Measurements from ENCODE around the gene SVEP1.

SVEP1 gene

GRCh38 chr9:110338143-110338542 is 241.4 kb downstream of the SVEP1 start:
- no peak overlapping the region for H3K4me3 ChIP-seq (ENCODE audit: low read length in 2 of 2)
- H2AFZ ChIP-seq (ENCODE audit: low read length): no peak overlapping the region
- no peak overlapping the region for H2AK5ac ChIP-seq (ENCODE audit: low read depth, low read length)
- H3K14ac ChIP-seq (ENCODE audit: low read length): no peak overlapping the region
- H4K91ac ChIP-seq (ENCODE audit: low read depth, low read length, poor library complexity): no peak overlapping the region
- H3K4ac ChIP-seq (ENCODE audit: low read length): no peak overlapping the region
- no peak overlapping the region for H3K18ac ChIP-seq (ENCODE audit: low read length)
- no peak overlapping the region for H3K23ac ChIP-seq (ENCODE audit: low read depth, low read length, poor library complexity)
- no peak overlapping the region for H4K8ac ChIP-seq (ENCODE audit: low read depth, low read length)
- no peak overlapping the region for H3K27ac ChIP-seq (replicated peaks; ENCODE audit: low read length)
- no peaks in the 10 kb centered on the region for H3K27me3 ChIP-seq (ENCODE audit: control insufficient read depth in 3 of 3, insufficient read depth in 3 of 3, low read depth in 1 of 3, low read length in 3 of 3)
- no peaks in the 10 kb centered on the region for H3K36me3 ChIP-seq (replicated peaks in 1 of 2; ENCODE audit: control insufficient read depth in 2 of 2, insufficient read depth in 2 of 2, low read length in 2 of 2)
- no peak overlapping the region for H3K9ac ChIP-seq (ENCODE audit: low read depth, low read length, poor library complexity)
- no peak overlapping the region for H2BK120ac ChIP-seq (ENCODE audit: low read depth, low read length)
- H2BK15ac ChIP-seq (ENCODE audit: low read length): no peak overlapping the region
- DNase-seq (ENCODE audit: low spot score): no peak
- H3K4me1 ChIP-seq (ENCODE audit: control insufficient read depth in 2 of 2, insufficient read depth in 1 of 2, low read depth in 1 of 2, low read length in 2 of 2): no peaks in the 10 kb centered on the region
- no peaks in the 10 kb centered on the region for H3K79me1 ChIP-seq (ENCODE audit: low read depth, low read length)
- no peak overlapping the region for H2BK5ac ChIP-seq (ENCODE audit: low read length)
- H3K4me2 ChIP-seq (ENCODE audit: insufficient read depth, low read length, poor library complexity, severe bottlenecking): no peak overlapping the region
- WGBS, 2 donors (ENCODE audit: extremely low coverage in 2 of 2, insufficient read length in 2 of 2, insufficient replicate concordance in 1 of 2): no CpG with 5 or more reads among the region's 1 CpG
- H3K9me3 ChIP-seq (replicated peaks in 1 of 2; ENCODE audit: control insufficient read depth in 2 of 2, insufficient read depth in 1 of 2, low read depth in 1 of 2, low read length in 2 of 2): no peaks in the 10 kb centered on the region
- no peak overlapping the region for H2BK12ac ChIP-seq (ENCODE audit: low read length)

GRCh38 chr9:110337727-110338126 is 241.8 kb downstream of the SVEP1 start, which contains the start of gene TXNDC8:
TXNDC8 (minus strand) TSS chr9:110337863.
- Histone ChIP-seq H2BK12ac (ENCODE audit: low read length) (no peak within 1 kb of the TSS), H3K18ac (ENCODE audit: low read length) (no peak within 1 kb of the TSS), H4K8ac (ENCODE audit: low read depth, low read length) (no peak within 1 kb of the TSS), H2AK5ac (ENCODE audit: low read depth, low read length) (no peak within 1 kb of the TSS), H3K27ac (replicated peaks; ENCODE audit: low read length) (no peak within 1 kb of the TSS), H2AFZ (ENCODE audit: low read length) (no peak within 1 kb of the TSS), H2BK5ac (ENCODE audit: low read length) (no peak within 1 kb of the TSS), H2BK15ac (ENCODE audit: low read length) (no peak within 1 kb of the TSS), H2BK120ac (ENCODE audit: low read depth, low read length) (no peak within 1 kb of the TSS), H3K14ac (ENCODE audit: low read length) (no peak within 1 kb of the TSS), H3K4me3 (ENCODE audit: low read length in 2 of 2) (no peak within 1 kb of the TSS), H3K9me3 (replicated peaks in 1 of 2; ENCODE audit: control insufficient read depth in 2 of 2, insufficient read depth in 1 of 2, low read depth in 1 of 2, low read length in 2 of 2) (no peaks in the 10 kb centered on the region), H3K9ac (ENCODE audit: low read depth, low read length, poor library complexity) (no peak within 1 kb of the TSS), H3K23ac (ENCODE audit: low read depth, low read length, poor library complexity) (no peak within 1 kb of the TSS), H3K36me3 (replicated peaks in 1 of 2; ENCODE audit: control insufficient read depth in 2 of 2, insufficient read depth in 2 of 2, low read length in 2 of 2) (no peaks in the 10 kb centered on the region), H3K4ac (ENCODE audit: low read length) (no peak within 1 kb of the TSS), H3K27me3 (ENCODE audit: control insufficient read depth in 3 of 3, insufficient read depth in 3 of 3, low read depth in 1 of 3, low read length in 3 of 3) (no peaks in the 10 kb centered on the region), H3K4me1 (ENCODE audit: control insufficient read depth in 2 of 2, insufficient read depth in 1 of 2, low read depth in 1 of 2, low read length in 2 of 2) (no peaks in the 10 kb centered on the region), H4K91ac (ENCODE audit: low read depth, low read length, poor library complexity) (no peak within 1 kb of the TSS), H3K79me1 (ENCODE audit: low read depth, low read length) (no peaks in the 10 kb centered on the region), H3K4me2 (ENCODE audit: insufficient read depth, low read length, poor library complexity, severe bottlenecking) (no peak within 1 kb of the TSS)
- DNase-seq (ENCODE audit: low spot score): no peak
- no CpG with 5 or more reads among the region's 1 CpG for WGBS, 2 donors (ENCODE audit: extremely low coverage in 2 of 2, insufficient read length in 2 of 2, insufficient replicate concordance in 1 of 2)

DNA sequence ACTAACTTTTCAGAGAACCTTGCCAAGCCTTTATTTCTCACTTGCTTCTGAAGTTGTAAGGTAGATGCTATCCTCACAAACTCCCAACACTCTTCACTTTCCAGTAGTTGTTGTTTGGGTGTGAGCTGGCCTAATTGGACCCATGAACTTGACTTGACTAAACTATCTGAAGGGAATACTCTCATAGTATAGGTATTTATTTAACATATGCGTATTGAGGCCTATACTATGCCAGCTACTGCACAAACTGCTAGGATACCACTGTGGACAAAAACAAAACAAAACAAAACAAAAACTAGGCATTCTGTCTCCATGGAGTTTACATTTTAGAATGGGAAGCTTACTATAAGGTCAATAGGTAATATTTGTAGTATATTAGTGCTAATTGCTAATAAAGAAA is 243.2 kb downstream of the SVEP1 start:
- no peak overlapping the region for H2BK12ac ChIP-seq (ENCODE audit: low read length)
- H4K8ac ChIP-seq (ENCODE audit: low read depth, low read length): no peak overlapping the region
- no peak overlapping the region for H2AK5ac ChIP-seq (ENCODE audit: low read depth, low read length)
- H2BK120ac ChIP-seq (ENCODE audit: low read depth, low read length): no peak overlapping the region
- no peaks in the 10 kb centered on the region for H3K9me3 ChIP-seq (replicated peaks in 1 of 2; ENCODE audit: control insufficient read depth in 2 of 2, insufficient read depth in 1 of 2, low read depth in 1 of 2, low read length in 2 of 2)
- H2BK5ac ChIP-seq (ENCODE audit: low read length): no peak overlapping the region
- H3K4ac ChIP-seq (ENCODE audit: low read length): no peak overlapping the region
- H3K23ac ChIP-seq (ENCODE audit: low read depth, low read length, poor library complexity): no peak overlapping the region
- H4K91ac ChIP-seq (ENCODE audit: low read depth, low read length, poor library complexity): no peak overlapping the region
- DNase-seq (ENCODE audit: low spot score): no peak
- H3K36me3 ChIP-seq (replicated peaks in 1 of 2; ENCODE audit: control insufficient read depth in 2 of 2, insufficient read depth in 2 of 2, low read length in 2 of 2): no peaks in the 10 kb centered on the region
- no peak overlapping the region for H2BK15ac ChIP-seq (ENCODE audit: low read length)
- no peak overlapping the region for H3K27ac ChIP-seq (replicated peaks; ENCODE audit: low read length)
- no peaks in the 10 kb centered on the region for H3K4me1 ChIP-seq (ENCODE audit: control insufficient read depth in 2 of 2, insufficient read depth in 1 of 2, low read depth in 1 of 2, low read length in 2 of 2)
- no peaks in the 10 kb centered on the region for H3K79me1 ChIP-seq (ENCODE audit: low read depth, low read length)
- no CpG with 5 or more reads among the region's 1 CpG for WGBS, 2 donors (ENCODE audit: extremely low coverage in 2 of 2, insufficient read length in 2 of 2, insufficient replicate concordance in 1 of 2)
- H3K27me3 ChIP-seq (ENCODE audit: control insufficient read depth in 3 of 3, insufficient read depth in 3 of 3, low read depth in 1 of 3, low read length in 3 of 3): no peaks in the 10 kb centered on the region
- no peak overlapping the region for H3K9ac ChIP-seq (ENCODE audit: low read depth, low read length, poor library complexity)
- H3K14ac ChIP-seq (ENCODE audit: low read length): no peak overlapping the region
- H3K18ac ChIP-seq (ENCODE audit: low read length): no peak overlapping the region
- no peak overlapping the region for H2AFZ ChIP-seq (ENCODE audit: low read length)
- no peak overlapping the region for H3K4me3 ChIP-seq (ENCODE audit: low read length in 2 of 2)
- no peak overlapping the region for H3K4me2 ChIP-seq (ENCODE audit: insufficient read depth, low read length, poor library complexity, severe bottlenecking)

GRCh38 chr9:110334871-110335270 is 244.7 kb downstream of the SVEP1 start:
- no peak overlapping the region for H2BK12ac ChIP-seq (ENCODE audit: low read length)
- H4K91ac ChIP-seq (ENCODE audit: low read depth, low read length, poor library complexity): no peak overlapping the region
- no peak for DNase-seq (ENCODE audit: low spot score)
- no peak overlapping the region for H3K14ac ChIP-seq (ENCODE audit: low read length)
- H2AK5ac ChIP-seq (ENCODE audit: low read depth, low read length): no peak overlapping the region
- no peaks in the 10 kb centered on the region for H3K27me3 ChIP-seq (ENCODE audit: control insufficient read depth in 3 of 3, insufficient read depth in 3 of 3, low read depth in 1 of 3, low read length in 3 of 3)
- H2BK5ac ChIP-seq (ENCODE audit: low read length): no peak overlapping the region
- no peak overlapping the region for H2BK120ac ChIP-seq (ENCODE audit: low read depth, low read length)
- no peaks in the 10 kb centered on the region for H3K79me1 ChIP-seq (ENCODE audit: low read depth, low read length)
- H3K4ac ChIP-seq (ENCODE audit: low read length): no peak overlapping the region
- H3K23ac ChIP-seq (ENCODE audit: low read depth, low read length, poor library complexity): no peak overlapping the region
- H2BK15ac ChIP-seq (ENCODE audit: low read length): no peak overlapping the region
- no peak overlapping the region for H3K4me3 ChIP-seq (ENCODE audit: low read length in 2 of 2)
- H3K4me1 ChIP-seq (ENCODE audit: control insufficient read depth in 2 of 2, insufficient read depth in 1 of 2, low read depth in 1 of 2, low read length in 2 of 2): no peaks in the 10 kb centered on the region
- no peak overlapping the region for H3K18ac ChIP-seq (ENCODE audit: low read length)
- H4K8ac ChIP-seq (ENCODE audit: low read depth, low read length): no peak overlapping the region
- H3K9me3 ChIP-seq (replicated peaks in 1 of 2; ENCODE audit: control insufficient read depth in 2 of 2, insufficient read depth in 1 of 2, low read depth in 1 of 2, low read length in 2 of 2): no peaks in the 10 kb centered on the region
- H3K36me3 ChIP-seq (replicated peaks in 1 of 2; ENCODE audit: control insufficient read depth in 2 of 2, insufficient read depth in 2 of 2, low read length in 2 of 2): no peaks in the 10 kb centered on the region
- H2AFZ ChIP-seq (ENCODE audit: low read length): no peak overlapping the region
- H3K4me2 ChIP-seq (ENCODE audit: insufficient read depth, low read length, poor library complexity, severe bottlenecking): no peak overlapping the region
- H3K9ac ChIP-seq (ENCODE audit: low read depth, low read length, poor library complexity): no peak overlapping the region
- H3K27ac ChIP-seq (replicated peaks; ENCODE audit: low read length): no peak overlapping the region
